ENCODE results near the gene CALML4. TPM values are rescaled to one million over a fixed set of nuclear protein-coding genes. Genes with fewer than 3 reads are reported as not detected.
A peak's percentile ranks its signal among the peaks of the same experiment; 100 is the strongest.
"Not testable (repeated sequence)": the region's sequence is repeated elsewhere in the genome, so short reads cannot be mapped to it uniquely, and the experiment has no call there.

CALML4 gene
- total RNA-seq, 1 experiment from 2014 or later = 2.4 TPM

- no peak for DNase-seq (ENCODE audit: low spot score)
- in situ Hi-C loops (cut with HindIII; ENCODE audit: low sequenced_read_pairs) = no loop called here
Observed at GRCh38 chr15:68197170-68197492, 8.0 kb downstream of the CALML4 start.

GRCh38 chr15:68196445-68197169, 8.5 kb downstream of the CALML4 start:
- no peak for DNase-seq (ENCODE audit: low spot score)
- in situ Hi-C loops (cut with HindIII; ENCODE audit: low sequenced_read_pairs) = no loop called here

- no peak for DNase-seq (ENCODE audit: low spot score)
- in situ Hi-C loops (cut with HindIII; ENCODE audit: low sequenced_read_pairs) = no loop called here
Observed at GRCh38 chr15:68195336-68196112, 9.6 kb downstream of the CALML4 start.

GRCh38 chr15:68192804-68193486, 12.2 kb downstream of the CALML4 start:
- in situ Hi-C loops (cut with HindIII; ENCODE audit: low sequenced_read_pairs) = no loop called here
- DNase-seq (ENCODE audit: low spot score) = peak; percentile 84

GRCh38 chr15:68192117-68192516, 13.0 kb downstream of the CALML4 start:
- in situ Hi-C loops (cut with HindIII; ENCODE audit: low sequenced_read_pairs) = no loop called here
- no peak for DNase-seq (ENCODE audit: low spot score)

- in situ Hi-C loops (cut with HindIII; ENCODE audit: low sequenced_read_pairs) = no loop called here
- no peak for DNase-seq (ENCODE audit: low spot score)
Observed at GRCh38 chr15:68191555-68191954, 13.6 kb downstream of the CALML4 start.

- no peak for DNase-seq (ENCODE audit: low spot score)
- in situ Hi-C loops (cut with HindIII; ENCODE audit: low sequenced_read_pairs) = no loop called here
Observed at GRCh38 chr15:68190048-68190447, 15.1 kb downstream of the CALML4 start.

- no peak for DNase-seq (ENCODE audit: low spot score)
- in situ Hi-C loops (cut with HindIII; ENCODE audit: low sequenced_read_pairs) = no loop called here
Observed at GRCh38 chr15:68188647-68189046, 16.5 kb downstream of the CALML4 start.

GRCh38 chr15:68187559-68187958, 17.6 kb downstream of the CALML4 start:
- in situ Hi-C loops (cut with HindIII; ENCODE audit: low sequenced_read_pairs) = no loop called here
- peak; percentile 92 for DNase-seq (ENCODE audit: low spot score)

- peak; percentile 65 for DNase-seq (ENCODE audit: low spot score)
Observed at GRCh38 chr15:68186671-68187397, 18.3 kb downstream of the CALML4 start.

GRCh38 chr15:68184616-68185480, 20.3 kb downstream of the CALML4 start:
- in situ Hi-C loops (cut with HindIII; ENCODE audit: low sequenced_read_pairs) = no loop called here
- DNase-seq (ENCODE audit: low spot score) = no peak

More at GRCh38 chr15:68186671-68187397, 18.3 kb downstream of the CALML4 start:
- in situ Hi-C loops (cut with HindIII; ENCODE audit: low sequenced_read_pairs) = no loop called here

- in situ Hi-C loops (cut with HindIII; ENCODE audit: low sequenced_read_pairs) = no loop called here
Observed at GRCh38 chr15:68183616-68184315, 21.4 kb downstream of the CALML4 start.

GRCh38 chr15:68177742-68178141, 27.4 kb downstream of the CALML4 start:
- in situ Hi-C loops (cut with HindIII; ENCODE audit: low sequenced_read_pairs) = no loop called here
- DNase-seq (ENCODE audit: low spot score) = no peak

More at GRCh38 chr15:68183616-68184315, 21.4 kb downstream of the CALML4 start:
- no peak for DNase-seq (ENCODE audit: low spot score)

GRCh38 chr15:68176601-68177000, 28.5 kb downstream of the CALML4 start:
- in situ Hi-C loops (cut with HindIII; ENCODE audit: low sequenced_read_pairs) = no loop called here
- no peak for DNase-seq (ENCODE audit: low spot score)

GRCh38 chr15:68175526-68175925, 29.6 kb downstream of the CALML4 start:
- in situ Hi-C loops (cut with HindIII; ENCODE audit: low sequenced_read_pairs) = no loop called here
- no peak for DNase-seq (ENCODE audit: low spot score)

GRCh38 chr15:68173119-68173518, 32.0 kb downstream of the CALML4 start:
- in situ Hi-C loops (cut with HindIII; ENCODE audit: low sequenced_read_pairs) = no loop called here

GRCh38 chr15:68172037-68172436, 33.1 kb downstream of the CALML4 start:
- in situ Hi-C loops (cut with HindIII; ENCODE audit: low sequenced_read_pairs); DNase-seq (ENCODE audit: low spot score): not testable (repeated sequence)

More at GRCh38 chr15:68173119-68173518, 32.0 kb downstream of the CALML4 start:
- DNase-seq (ENCODE audit: low spot score) = no peak

GRCh38 chr15:68166847-68167246, 38.3 kb downstream of the CALML4 start:
- in situ Hi-C loops (cut with HindIII; ENCODE audit: low sequenced_read_pairs) = no loop called here
- no peak for DNase-seq (ENCODE audit: low spot score)
